ENCODE results near the gene BBIP1. TPM values are rescaled to one million over a fixed set of nuclear protein-coding genes. Genes with fewer than 3 reads are reported as not detected.
"Not testable (repeated sequence)": the region's sequence is repeated elsewhere in the genome, so short reads cannot be mapped to it uniquely, and the experiment has no call there.

Gene BBIP1
- total RNA-seq, 2 experiments from 2014 or later: 32.4 to 34.4 TPM

DNA sequence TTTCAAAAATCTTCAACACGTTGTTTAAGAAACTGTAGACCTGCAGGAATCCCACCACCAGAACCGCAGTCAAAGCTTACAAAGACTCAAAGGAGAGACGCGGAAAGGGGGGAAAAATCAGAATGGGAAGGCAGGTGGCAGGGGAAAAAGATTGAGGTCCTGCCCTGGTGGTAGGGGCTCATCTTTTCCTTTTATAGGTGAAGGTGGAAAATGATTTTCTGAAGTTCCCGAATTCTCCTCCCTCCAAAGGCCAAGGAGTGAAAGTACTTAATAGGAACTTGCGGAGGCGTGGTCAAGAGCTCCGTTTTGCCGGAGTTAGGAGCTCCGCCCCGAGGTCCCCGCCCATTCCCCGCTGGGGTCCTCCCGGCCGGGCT lies 724 bp downstream of the BBIP1 start:
- no peaks in the 10 kb centered on the region for H3K9me2 ChIP-seq (ENCODE audit: insufficient read depth, low read length)
- H3K4me3 ChIP-seq (ENCODE audit: low read depth, low read length, poor library complexity, severe bottlenecking): peak overlapping the region; percentile 91
- no TSS peak for BruUV-seq (replicated peaks)
- POLR2A ChIA-PET: interaction anchor here (0.6 to 2.0 kb wide), 19 partner anchors 9 to 420 kb away, joined by 3 to 11 read pairs (median 5); partner anchors contain the start of gene PDCD4
- peak overlapping the region; percentile 93 for H2AFZ ChIP-seq (ENCODE audit: low read length)
- peak overlapping the region; percentile 91 for H3K4me2 ChIP-seq (ENCODE audit: low read length)
- no peak for DNase-seq (ENCODE audit: low spot score)
- H3K9me3 ChIP-seq (ENCODE audit: low read length): no peaks in the 10 kb centered on the region
- CTCF ChIA-PET (ENCODE audit: unreplicated experiment): interaction anchor here (0.5 to 1.4 kb wide), 4 partner anchors 8 to 710 kb away, joined by 3 to 7 read pairs (median 4); no protein-coding TSS in a partner anchor
- TF ChIP-seq, protein P1, sequence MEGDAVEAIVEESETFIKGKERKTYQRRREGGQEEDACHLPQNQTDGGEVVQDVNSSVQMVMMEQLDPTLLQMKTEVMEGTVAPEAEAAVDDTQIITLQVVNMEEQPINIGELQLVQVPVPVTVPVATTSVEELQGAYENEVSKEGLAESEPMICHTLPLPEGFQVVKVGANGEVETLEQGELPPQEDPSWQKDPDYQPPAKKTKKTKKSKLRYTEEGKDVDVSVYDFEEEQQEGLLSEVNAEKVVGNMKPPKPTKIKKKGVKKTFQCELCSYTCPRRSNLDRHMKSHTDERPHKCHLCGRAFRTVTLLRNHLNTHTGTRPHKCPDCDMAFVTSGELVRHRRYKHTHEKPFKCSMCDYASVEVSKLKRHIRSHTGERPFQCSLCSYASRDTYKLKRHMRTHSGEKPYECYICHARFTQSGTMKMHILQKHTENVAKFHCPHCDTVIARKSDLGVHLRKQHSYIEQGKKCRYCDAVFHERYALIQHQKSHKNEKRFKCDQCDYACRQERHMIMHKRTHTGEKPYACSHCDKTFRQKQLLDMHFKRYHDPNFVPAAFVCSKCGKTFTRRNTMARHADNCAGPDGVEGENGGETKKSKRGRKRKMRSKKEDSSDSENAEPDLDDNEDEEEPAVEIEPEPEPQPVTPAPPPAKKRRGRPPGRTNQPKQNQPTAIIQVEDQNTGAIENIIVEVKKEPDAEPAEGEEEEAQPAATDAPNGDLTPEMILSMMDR (conservative IDR thresholded peaks at IDR 0.05; ENCODE audit: low read length): no peak
- TF ChIP-seq EZH2phosphoT487 (IDR thresholded peaks at IDR 0.05; ENCODE audit: borderline replicate concordance, low read depth, low read length): no peak
- H3K4me1 ChIP-seq (ENCODE audit: insufficient read depth, low read length, poor library complexity, severe bottlenecking): peaks cover 51% of the 10 kb centered on the region
- peak overlapping the region; percentile 85 for H3K27ac ChIP-seq (ENCODE audit: low read depth, low read length, poor library complexity, severe bottlenecking)
- H3K36me3 ChIP-seq (ENCODE audit: insufficient read depth, low read length): peaks cover 7% of the 10 kb centered on the region
- H4K20me1 ChIP-seq (ENCODE audit: insufficient read depth, low read length): peaks cover 15% of the 10 kb centered on the region
- peaks cover 60% of the 10 kb centered on the region for H3K79me2 ChIP-seq (ENCODE audit: insufficient read depth, low read depth, low read length)
- intact Hi-C loops (cut with micrococcal nuclease; ENCODE audit: unreplicated experiment): loop anchor here (2.0 to 10.0 kb wide), 2 partner anchors 51 to 613 kb away; partner anchors contain the start of gene SMNDC1

GRCh38 chr10:110916554-110917346 lies 2.2 kb downstream of the BBIP1 start:
- ChIA-PET CTCF (ENCODE audit: unreplicated experiment) (no interaction called here), POLR2A (interaction anchor here (0.7 to 1.9 kb wide), 15 partner anchors 10 to 555 kb away, joined by 3 to 9 read pairs (median 4); no protein-coding TSS in a partner anchor)
- intact Hi-C loops (cut with micrococcal nuclease; ENCODE audit: unreplicated experiment): loop anchor here (10.0 kb wide), 1 partner anchor 612 kb away; the partner anchor contains the start of gene SMNDC1

DNA sequence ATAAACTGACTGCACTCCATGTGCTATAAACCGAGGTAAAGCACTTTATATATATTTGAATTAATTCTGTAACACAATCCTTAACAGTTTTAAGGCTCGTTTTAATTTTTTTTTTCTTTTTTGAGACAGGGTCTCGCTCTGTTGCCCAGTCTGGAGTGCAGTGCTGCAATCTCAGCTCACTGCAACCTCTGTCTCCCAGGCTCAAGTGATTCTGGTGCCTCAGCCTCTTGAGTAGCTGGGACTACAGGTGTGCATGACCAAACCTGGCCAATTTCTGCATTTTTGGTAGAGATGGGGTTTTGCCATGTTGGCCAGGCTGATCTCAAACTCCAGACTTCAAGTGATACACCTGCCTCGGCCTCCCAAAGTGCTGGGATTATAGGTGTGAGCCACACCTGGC lies 3.4 kb downstream of the BBIP1 start:
- Histone ChIP-seq H3K79me2 (ENCODE audit: insufficient read depth, low read depth, low read length) (peaks cover 34% of the 10 kb centered on the region), H3K4me1 (ENCODE audit: insufficient read depth, low read length, poor library complexity, severe bottlenecking) (peaks cover 37% of the 10 kb centered on the region), H3K4me2 (ENCODE audit: low read length) (peak overlapping the region; percentile 63)
- H2AFZ ChIP-seq (ENCODE audit: low read length); H3K27ac ChIP-seq (ENCODE audit: low read depth, low read length, poor library complexity, severe bottlenecking); H3K9me3 ChIP-seq (ENCODE audit: low read length); H3K36me3 ChIP-seq (ENCODE audit: insufficient read depth, low read length); BruUV-seq (replicated peaks); H4K20me1 ChIP-seq (ENCODE audit: insufficient read depth, low read length); H3K4me3 ChIP-seq (ENCODE audit: low read depth, low read length, poor library complexity, severe bottlenecking); CTCF ChIA-PET (ENCODE audit: unreplicated experiment); DNase-seq (ENCODE audit: low spot score); H3K9me2 ChIP-seq (ENCODE audit: insufficient read depth, low read length): not testable (repeated sequence)
- intact Hi-C loops (cut with micrococcal nuclease; ENCODE audit: unreplicated experiment): loop anchor here (10.0 kb wide), 1 partner anchor 611 kb away; the partner anchor contains the start of gene SMNDC1
- POLR2A ChIA-PET: interaction anchor here (1.7 kb wide), 1 partner anchor 9 kb away, joined by 5 read pairs; no protein-coding TSS in a partner anchor

More at GRCh38 chr10:110916554-110917346, 2.2 kb downstream of the BBIP1 start:
- H3K4me1 ChIP-seq (ENCODE audit: insufficient read depth, low read length, poor library complexity, severe bottlenecking): peaks cover 37% of the 10 kb centered on the region
- TF ChIP-seq EZH2phosphoT487 (IDR thresholded peaks at IDR 0.05; ENCODE audit: borderline replicate concordance, low read depth, low read length): no peak
- TF ChIP-seq, protein P1 (conservative IDR thresholded peaks at IDR 0.05; ENCODE audit: low read length): no peak
- peaks cover 45% of the 10 kb centered on the region for H3K79me2 ChIP-seq (ENCODE audit: insufficient read depth, low read depth, low read length)
- H3K9me3 ChIP-seq (ENCODE audit: low read length): no peaks in the 10 kb centered on the region
- DNase-seq (ENCODE audit: low spot score): no peak
- BruUV-seq (replicated peaks): no TSS peak
- H3K4me3 ChIP-seq (ENCODE audit: low read depth, low read length, poor library complexity, severe bottlenecking): no peak overlapping the region
- H3K27ac ChIP-seq (ENCODE audit: low read depth, low read length, poor library complexity, severe bottlenecking): no peak overlapping the region
- H3K36me3 ChIP-seq (ENCODE audit: insufficient read depth, low read length): peaks cover 3% of the 10 kb centered on the region
- no peaks in the 10 kb centered on the region for H3K9me2 ChIP-seq (ENCODE audit: insufficient read depth, low read length)
- H3K4me2 ChIP-seq (ENCODE audit: low read length): peak overlapping the region; percentile 91
- peaks cover 4% of the 10 kb centered on the region for H4K20me1 ChIP-seq (ENCODE audit: insufficient read depth, low read length)
- no peak overlapping the region for H2AFZ ChIP-seq (ENCODE audit: low read length)
